HEK293 (cell line): ENCODE results near the gene PSAP.

ENCODE experiments used
- MYNN ChIP-seq: fragments of 450-650 bp; formaldehyde crosslinking; IDR thresholded peaks from 2 replicates; pipeline ENCODE4 v1.5.1; 2016; ENCODE audit warnings: missing biosample characterization, missing genetic modification characterization, borderline replicate concordance
- ZBTB7A ChIP-seq: fragments of 450-650 bp; formaldehyde crosslinking; IDR thresholded peaks from 2 replicates; pipeline ENCODE4 v1.5.1; 2016; ENCODE audit warnings: low read depth, missing biosample characterization, missing genetic modification characterization
- TF ChIP-seq, protein P1 (sequence below): fragments of 450-650 bp; formaldehyde crosslinking; IDR thresholded peaks from 2 replicates; pipeline ENCODE4 v1.5.1; 2016; ENCODE audit warnings: missing biosample characterization, missing genetic modification characterization

DNA sequence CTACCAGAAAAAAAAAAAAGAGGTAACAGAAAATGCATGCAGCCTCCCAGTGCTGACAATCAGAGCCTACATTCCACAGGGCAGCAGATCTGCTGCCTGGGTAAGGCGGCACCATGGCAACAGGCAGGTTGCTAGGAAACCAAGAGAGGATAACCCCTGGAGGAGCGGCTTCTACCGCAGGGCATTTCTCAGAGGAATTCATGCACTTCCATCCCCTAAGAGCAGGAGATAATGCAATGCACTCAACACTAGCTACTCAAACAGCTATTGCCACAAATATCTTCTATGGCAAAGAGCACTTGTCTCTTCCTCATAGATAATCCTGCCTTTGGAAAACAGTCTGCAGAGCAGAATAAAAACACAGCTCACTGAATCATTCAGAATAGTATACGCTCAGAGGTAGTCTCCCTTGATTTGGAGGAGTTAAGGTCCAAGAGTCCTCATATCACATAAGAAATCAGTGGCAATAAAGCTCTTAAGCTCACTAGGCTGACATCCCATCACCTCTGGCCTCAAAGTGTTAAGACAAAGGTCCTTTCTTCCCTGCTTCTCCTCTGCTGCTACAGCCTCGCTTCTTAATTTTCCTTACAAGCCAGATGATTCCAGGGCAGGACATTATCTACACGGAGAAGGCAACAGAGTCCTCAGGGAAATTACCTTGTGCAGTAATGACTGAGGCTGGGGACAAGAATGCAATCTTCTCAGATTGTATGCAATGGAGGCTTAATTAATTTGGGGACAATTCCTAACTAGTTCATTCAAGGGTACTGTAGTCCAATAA lies 10.7 kb downstream of the PSAP start:
- TF ChIP-seq ZBTB7A (tag by site-specific recombination) (no peak), MYNN (tag by site-specific recombination) (peak; percentile 99)
- TF ChIP-seq, protein P1, sequence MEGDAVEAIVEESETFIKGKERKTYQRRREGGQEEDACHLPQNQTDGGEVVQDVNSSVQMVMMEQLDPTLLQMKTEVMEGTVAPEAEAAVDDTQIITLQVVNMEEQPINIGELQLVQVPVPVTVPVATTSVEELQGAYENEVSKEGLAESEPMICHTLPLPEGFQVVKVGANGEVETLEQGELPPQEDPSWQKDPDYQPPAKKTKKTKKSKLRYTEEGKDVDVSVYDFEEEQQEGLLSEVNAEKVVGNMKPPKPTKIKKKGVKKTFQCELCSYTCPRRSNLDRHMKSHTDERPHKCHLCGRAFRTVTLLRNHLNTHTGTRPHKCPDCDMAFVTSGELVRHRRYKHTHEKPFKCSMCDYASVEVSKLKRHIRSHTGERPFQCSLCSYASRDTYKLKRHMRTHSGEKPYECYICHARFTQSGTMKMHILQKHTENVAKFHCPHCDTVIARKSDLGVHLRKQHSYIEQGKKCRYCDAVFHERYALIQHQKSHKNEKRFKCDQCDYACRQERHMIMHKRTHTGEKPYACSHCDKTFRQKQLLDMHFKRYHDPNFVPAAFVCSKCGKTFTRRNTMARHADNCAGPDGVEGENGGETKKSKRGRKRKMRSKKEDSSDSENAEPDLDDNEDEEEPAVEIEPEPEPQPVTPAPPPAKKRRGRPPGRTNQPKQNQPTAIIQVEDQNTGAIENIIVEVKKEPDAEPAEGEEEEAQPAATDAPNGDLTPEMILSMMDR, result no peak
